Measurements from ENCODE around the gene ZC3H7B. TPM values are rescaled to one million over a fixed set of nuclear protein-coding genes. Genes with fewer than 3 reads are reported as not detected.

ZC3H7B gene
- polyA plus RNA-seq, 3 donors = 68.3 to 85.9 (median 76.5) TPM

- DNase-seq (ENCODE audit: low read depth in 3 of 3, low spot score in 2 of 3) = no peak
These were observed 19.3 kb downstream of the ZC3H7B start for GRCh38 chr22:41320416-41321240.

- DNase-seq (ENCODE audit: low read depth in 3 of 3, low spot score in 2 of 3) = no peak
These were observed 23.6 kb downstream of the ZC3H7B start for GRCh38 chr22:41324821-41325528.

- no peak for DNase-seq (ENCODE audit: low read depth in 3 of 3, low spot score in 2 of 3)
These were observed 25.8 kb downstream of the ZC3H7B start for GRCh38 chr22:41327124-41327523.

- DNase-seq (ENCODE audit: low read depth in 3 of 3, low spot score in 2 of 3) = no peak
These were observed 28.8 kb downstream of the ZC3H7B start for GRCh38 chr22:41330169-41330568.

- DNase-seq (ENCODE audit: low read depth in 3 of 3, low spot score in 2 of 3) = no peak
These were observed 31.1 kb downstream of the ZC3H7B start for GRCh38 chr22:41332217-41332939.

GRCh38 chr22:41333806-41334205 lies 32.5 kb downstream of the ZC3H7B start:
- no peak for DNase-seq (ENCODE audit: low read depth in 3 of 3, low spot score in 2 of 3)

- DNase-seq (ENCODE audit: low read depth in 3 of 3, low spot score in 2 of 3) = no peak
These were observed 32.9 kb downstream of the ZC3H7B start for GRCh38 chr22:41334215-41334614.

- DNase-seq (ENCODE audit: low read depth in 3 of 3, low spot score in 2 of 3) = no peak
These were observed 33.8 kb downstream of the ZC3H7B start for GRCh38 chr22:41334951-41335635.

- DNase-seq (ENCODE audit: low read depth in 3 of 3, low spot score in 2 of 3) = no peak
These were observed 37.4 kb downstream of the ZC3H7B start for GRCh38 chr22:41338614-41339212.

- no peak for DNase-seq (ENCODE audit: low read depth in 3 of 3, low spot score in 2 of 3)
These were observed 38.5 kb downstream of the ZC3H7B start for GRCh38 chr22:41339823-41340222.

GRCh38 chr22:41340357-41340756 lies 39.0 kb downstream of the ZC3H7B start:
- DNase-seq (ENCODE audit: low read depth in 3 of 3, low spot score in 2 of 3) = no peak

GRCh38 chr22:41341012-41341411 lies 39.7 kb downstream of the ZC3H7B start:
- no peak for DNase-seq (ENCODE audit: low read depth in 3 of 3, low spot score in 2 of 3)

GRCh38 chr22:41341990-41342389 lies 40.7 kb downstream of the ZC3H7B start:
- DNase-seq (ENCODE audit: low read depth in 3 of 3, low spot score in 2 of 3) = no peak

- DNase-seq (ENCODE audit: low read depth in 3 of 3, low spot score in 2 of 3) = no peak
These were observed 42.0 kb downstream of the ZC3H7B start for GRCh38 chr22:41343300-41343699.

- no peak for DNase-seq (ENCODE audit: low read depth in 3 of 3, low spot score in 2 of 3)
These were observed 42.4 kb downstream of the ZC3H7B start for GRCh38 chr22:41343717-41344116.

GRCh38 chr22:41344189-41344788 lies 43.0 kb downstream of the ZC3H7B start:
- DNase-seq (ENCODE audit: low read depth in 3 of 3, low spot score in 2 of 3) = no peak

- DNase-seq (ENCODE audit: low read depth in 3 of 3, low spot score in 2 of 3) = no peak
These were observed 44.5 kb downstream of the ZC3H7B start for GRCh38 chr22:41345807-41346335.

- DNase-seq (ENCODE audit: low read depth in 3 of 3, low spot score in 2 of 3) = no peak
These were observed 45.9 kb downstream of the ZC3H7B start for GRCh38 chr22:41347066-41347859.

- DNase-seq (ENCODE audit: low read depth in 3 of 3, low spot score in 2 of 3) = no peak
These were observed 47.7 kb downstream of the ZC3H7B start for GRCh38 chr22:41348964-41349484.
